CD14-positive monocyte (primary cell): ENCODE data around the gene LRRC4B. TPM values are rescaled to one million over a fixed set of nuclear protein-coding genes. Genes with fewer than 3 reads are reported as not detected.

Experiments
- DNase-seq, 3 donors: peaks; one replicate each; pipeline ENCODE4 v3.0.0-alpha.2; 2011 to 2022
- H2AFZ ChIP-seq: 2 replicates; pipeline ENCODE4 v1.6.0; 2012; ENCODE audit warnings: mild to moderate bottlenecking, low read depth, low read length, inconsistent platforms; ENCODE audit not compliant: insufficient read depth, poor library complexity, severe bottlenecking
- H3K27ac ChIP-seq, 2 donors: 1 replicate in 1 of 2; 2 replicates in 1 of 2; pipeline ENCODE4 v1.5.1; 2012 to 2013; ENCODE audit warnings: low read length in 2 of 2, control low read depth in 1 of 2, inconsistent platforms in 1 of 2, low read depth in 1 of 2, mild to moderate bottlenecking in 1 of 2
- H3K27me3 ChIP-seq, 2 donors: one replicate each; pipeline versions ENCODE4 v1.6.0 to v1.6.1; 2011 to 2013; ENCODE audit warnings: low read length in 2 of 2; ENCODE audit not compliant: control insufficient read depth in 2 of 2, insufficient read depth in 2 of 2
- H3K36me3 ChIP-seq, 2 donors: replicated peaks in 1 of 2; 1 replicate in 1 of 2; 2 replicates in 1 of 2; pipeline versions ENCODE4 v1.5.1 to v1.6.1; 2012 to 2013; ENCODE audit warnings: low read length in 2 of 2, control low read depth in 1 of 2, inconsistent platforms in 1 of 2, mild to moderate bottlenecking in 1 of 2; ENCODE audit not compliant: insufficient read depth in 2 of 2, control insufficient read depth in 1 of 2
- H3K4me1 ChIP-seq, 2 donors: 1 replicate in 1 of 2; 2 replicates in 1 of 2; pipeline versions ENCODE4 v1.5.1 to v1.6.1; 2012 to 2013; ENCODE audit warnings: low read length in 2 of 2, control low read depth in 1 of 2, inconsistent platforms in 1 of 2, mild to moderate bottlenecking in 1 of 2, moderate library complexity in 1 of 2; ENCODE audit not compliant: insufficient read depth in 2 of 2, control insufficient read depth in 1 of 2
- H3K4me2 ChIP-seq: replicated peaks from 2 replicates; pipeline ENCODE3; 2012; ENCODE audit warnings: low read length, moderate library complexity, mild to moderate bottlenecking; ENCODE audit not compliant: poor library complexity, severe bottlenecking; ENCODE audit errors: extremely low read depth
- H3K4me3 ChIP-seq, 3 experiments: fragments of 200-600 bp in 1 of 3; sonication (generic) in 1 of 3; replicated peaks in 1 of 3; 1 replicate in 2 of 3; 2 replicates in 1 of 3; pipeline ENCODE4 v1.5.1; 2011 to 2013; ENCODE audit warnings: low read length in 3 of 3, mild to moderate bottlenecking in 3 of 3, control low read depth in 2 of 3, low read depth in 2 of 3, inconsistent platforms in 1 of 3, moderate library complexity in 1 of 3
- H3K79me2 ChIP-seq: 2 replicates; pipeline ENCODE4 v1.6.0; 2012; ENCODE audit warnings: mild to moderate bottlenecking, control low read depth, inconsistent platforms, low read length, moderate library complexity; ENCODE audit not compliant: insufficient read depth
- H3K9ac ChIP-seq: 2 replicates; pipeline ENCODE4 v1.6.0; 2017; ENCODE audit warnings: low read length, mild to moderate bottlenecking; ENCODE audit not compliant: insufficient read depth, poor library complexity, severe bottlenecking
- H3K9me3 ChIP-seq, 2 donors: replicated peaks in 1 of 2; 1 replicate in 1 of 2; 2 replicates in 1 of 2; pipeline versions ENCODE4 v1.5.1 to v1.6.1; 2012 to 2013; ENCODE audit warnings: low read length in 2 of 2, control low read depth in 1 of 2; ENCODE audit not compliant: control insufficient read depth in 1 of 2, insufficient read depth in 1 of 2
- H4K20me1 ChIP-seq: 2 replicates; pipeline ENCODE4 v1.6.0; 2012; ENCODE audit warnings: mild to moderate bottlenecking, low read length, control low read depth, moderate library complexity; ENCODE audit not compliant: insufficient read depth
- H3K27ac Mint-ChIP-seq, 7 donors: one replicate each; pipeline ENCODE4 v1.8.0; 2020; ENCODE audit warnings: mild to moderate bottlenecking in 7 of 7, mixed read lengths in 7 of 7, moderate library complexity in 6 of 7, inconsistent platforms in 2 of 7
- H3K27me3 Mint-ChIP-seq, 3 donors: one replicate each; pipeline ENCODE4 v1.8.0; 2021 to 2022; ENCODE audit warnings: low read depth in 3 of 3, mild to moderate bottlenecking in 3 of 3, mixed read lengths in 3 of 3, moderate library complexity in 3 of 3, inconsistent platforms in 1 of 3
- H3K36me3 Mint-ChIP-seq, 2 donors: one replicate each; pipeline ENCODE4 v1.8.0; 2020; ENCODE audit warnings: mixed read lengths in 2 of 2, inconsistent platforms in 1 of 2, mild to moderate bottlenecking in 1 of 2
- H3K4me1 Mint-ChIP-seq: one replicate; pipeline ENCODE4 v1.8.0; 2020; ENCODE audit warnings: mild to moderate bottlenecking, mixed read lengths
- H3K4me3 Mint-ChIP-seq, 2 donors: one replicate each; pipeline ENCODE4 v1.8.0; 2020; ENCODE audit warnings: mild to moderate bottlenecking in 2 of 2, mixed read lengths in 2 of 2, moderate library complexity in 1 of 2
- H3K9me3 Mint-ChIP-seq, 7 donors: one replicate each; pipeline ENCODE4 v1.8.0; 2020 to 2022; ENCODE audit warnings: mixed read lengths in 7 of 7, mild to moderate bottlenecking in 6 of 7, moderate library complexity in 6 of 7, inconsistent platforms in 2 of 7
- CTCF ChIP-seq: fragments of 200-600 bp; IDR thresholded peaks from one replicate; pipeline ENCODE4 v1.8.0; 2022; ENCODE audit warnings: antibody characterized with exemption, mild to moderate bottlenecking
- WGBS: methylation state at CpG from one replicate; pipeline ENCODE4 v1.1.5; 2013; ENCODE audit warnings: missing lambda C conversion rate; ENCODE audit not compliant: insufficient coverage; 5-methylcytosine and 5-hydroxymethylcytosine counted together
- intact Hi-C, 2 donors: fragments of 100-400 bp; cut with micrococcal nuclease; formaldehyde crosslinking; loops; one replicate each; pipeline versions ENCODE4 v1.15.0 to v1.15.1; 2023
- polyA plus RNA-seq, 3 donors: library from polyadenylated mRNA; depleted of rRNA in 1 of 3; unstranded in 2 of 3; stranded (reverse) in 1 of 3; fragments of 300-500 nt in 2 of 3; fragments of >200 nt in 1 of 3; fragmentation: Illumina TruSeq in 2 of 3; gene quantifications; 1 replicate in 2 of 3; 2 replicates in 1 of 3; pipeline ENCODE4 v1.2.3, GENCODE V29; 2012 to 2021

The LRRC4B gene
- polyA plus RNA-seq, 3 donors: not detected

- Histone ChIP-seq H3K27ac (no peak overlapping the region), H3K4me2 (no peak overlapping the region), H4K20me1 (no peaks in the 10 kb centered on the region), H3K79me2 (no peaks in the 10 kb centered on the region), H3K9ac (no peak overlapping the region), H3K36me3 (no peaks in the 10 kb centered on the region), H3K4me3 (no peak overlapping the region), H3K4me1 (no peaks in the 10 kb centered on the region), H2AFZ (no peak overlapping the region), H3K27me3 (peaks cover 0 to 2% of the 10 kb centered on the region in 2 donors), H3K9me3 (no peaks in the 10 kb centered on the region)
- TF ChIP-seq CTCF: no peak
- H3K36me3 Mint-ChIP-seq: no peaks in the 10 kb centered on the region
- whole genome bisulfite sequencing: 96% methylated on average over 30 of the region's 40 CpGs
- DNase-seq: no peak
- intact Hi-C loops: no loop called here
- peaks cover 14 to 26% (median 18%) of the 10 kb centered on the region in 3 donors for H3K27me3 Mint-ChIP-seq
- peak overlapping the region in 1 of 7 donors; percentile 50 for H3K27ac Mint-ChIP-seq
- no peak overlapping the region for H3K4me3 Mint-ChIP-seq
- H3K9me3 Mint-ChIP-seq: peaks cover 0 to 8% (median 6%) of the 10 kb centered on the region in 7 donors
- no peaks in the 10 kb centered on the region for H3K4me1 Mint-ChIP-seq
Observed at GRCh38 chr19:50519006-50519575, 49.1 kb downstream of the LRRC4B start.

- TF ChIP-seq CTCF: no peak
- Histone ChIP-seq H3K4me2 (no peak overlapping the region), H3K4me1 (no peaks in the 10 kb centered on the region), H3K27ac (no peak overlapping the region), H3K27me3 (peaks cover 0 to 6% of the 10 kb centered on the region in 2 donors), H3K79me2 (no peaks in the 10 kb centered on the region), H3K4me3 (no peak overlapping the region), H2AFZ (no peak overlapping the region), H3K9ac (no peak overlapping the region), H3K36me3 (no peaks in the 10 kb centered on the region), H3K9me3 (no peaks in the 10 kb centered on the region), H4K20me1 (no peaks in the 10 kb centered on the region)
- H3K27ac Mint-ChIP-seq: no peak overlapping the region
- H3K9me3 Mint-ChIP-seq: peaks cover 0 to 8% (median 6%) of the 10 kb centered on the region in 7 donors
- intact Hi-C loops: no loop called here
- no peaks in the 10 kb centered on the region for H3K36me3 Mint-ChIP-seq
- H3K27me3 Mint-ChIP-seq: peaks cover 14 to 33% (median 23%) of the 10 kb centered on the region in 3 donors
- DNase-seq: no peak
- no peaks in the 10 kb centered on the region for H3K4me1 Mint-ChIP-seq
- 97% methylated on average over 73 of the region's 87 CpGs for WGBS
- H3K4me3 Mint-ChIP-seq: no peak overlapping the region
Observed at GRCh38 chr19:50518091-50519005, 49.9 kb downstream of the LRRC4B start.
